ENCODE measurements around the gene CPAMD8.
"Not testable (repeated sequence)": the region's sequence is repeated elsewhere in the genome, so short reads cannot be mapped to it uniquely, and the experiment has no call there.

CPAMD8 gene

GRCh38 chr19:17037966-17038500 lies 11.4 kb upstream of the CPAMD8 start:
- DNase-seq = no peak

GRCh38 chr19:17037184-17037583 lies 10.6 kb upstream of the CPAMD8 start:
- no peak for DNase-seq

- DNase-seq = no peak
Observed at GRCh38 chr19:17036640-17037039, 10.0 kb upstream of the CPAMD8 start.

- no peak for DNase-seq
Observed at GRCh38 chr19:17035842-17036424, 9.3 kb upstream of the CPAMD8 start.

GRCh38 chr19:17031741-17032140 lies 5.1 kb upstream of the CPAMD8 start:
- no peak for DNase-seq

GRCh38 chr19:17027535-17027975 lies 945 bp upstream of the CPAMD8 start:
- no peak for DNase-seq

- DNase-seq = no peak
Observed at GRCh38 chr19:17025991-17026658, 485 bp downstream of the CPAMD8 start.

GRCh38 chr19:17025361-17025760 lies 1.2 kb downstream of the CPAMD8 start:
- no peak for DNase-seq

GRCh38 chr19:17024941-17025340 lies 1.7 kb downstream of the CPAMD8 start:
- DNase-seq = not testable (repeated sequence)

- DNase-seq = no peak
Observed at GRCh38 chr19:17023805-17024204, 2.8 kb downstream of the CPAMD8 start.

GRCh38 chr19:17022738-17023137 lies 3.9 kb downstream of the CPAMD8 start:
- DNase-seq = no peak

- DNase-seq = no peak
Observed at GRCh38 chr19:17021793-17022590, 4.6 kb downstream of the CPAMD8 start.

GRCh38 chr19:17021328-17021727 lies 5.3 kb downstream of the CPAMD8 start:
- DNase-seq = no peak

- DNase-seq = no peak
Observed at GRCh38 chr19:17020823-17021222, 5.8 kb downstream of the CPAMD8 start.

- DNase-seq = no peak
Observed at GRCh38 chr19:17020385-17020784, 6.2 kb downstream of the CPAMD8 start.

GRCh38 chr19:17014212-17014861 lies 12.3 kb downstream of the CPAMD8 start:
- DNase-seq = not testable (repeated sequence)

GRCh38 chr19:17011485-17011884 lies 15.1 kb downstream of the CPAMD8 start:
- no peak for DNase-seq

GRCh38 chr19:17006579-17006978 lies 20.0 kb downstream of the CPAMD8 start:
- no peak for DNase-seq

- DNase-seq = no peak
Observed at GRCh38 chr19:17005000-17005399, 21.6 kb downstream of the CPAMD8 start.

- DNase-seq = no peak
Observed at GRCh38 chr19:17004386-17004785, 22.2 kb downstream of the CPAMD8 start.

- no peak for DNase-seq
Observed at GRCh38 chr19:17002455-17002854, 24.2 kb downstream of the CPAMD8 start.

GRCh38 chr19:17001603-17002183 lies 24.9 kb downstream of the CPAMD8 start:
- no peak for DNase-seq

Data from NCI-H526 (cell line).